Psoas muscle (tissue), 8 donors: ENCODE measurements around the gene ERCC1. TPM values are rescaled to one million over a fixed set of nuclear protein-coding genes. Genes with fewer than 3 reads are reported as not detected.

Experiments
- ATAC-seq, 4 donors: fragments of 200-7000 bp; cut with Tn5 transposase; one replicate each; pipeline ENCODE4 v1.9.1; 2020; ENCODE audit warnings: moderate library complexity in 3 of 4, mild to moderate bottlenecking in 2 of 4
- DNase-seq, 2 donors: peaks; one replicate each; pipeline ENCODE4 v3.0.0-alpha.2; 2020
- H3K27ac ChIP-seq: fragments of 200-600 bp; one replicate; pipeline ENCODE4 v1.8.0; 2022
- H3K27me3 ChIP-seq, 3 donors: fragments of 200-600 bp in 1 of 3; one replicate each; pipeline versions ENCODE4 v1.6.1 to v1.8.0; 2013 to 2022; ENCODE audit warnings: low read length in 2 of 3, mild to moderate bottlenecking in 2 of 3, moderate library complexity in 1 of 3; ENCODE audit not compliant: insufficient read depth in 3 of 3
- H3K36me3 ChIP-seq, 2 donors: fragments of 200-600 bp in 1 of 2; one replicate each; pipeline versions ENCODE4 v1.6.1 to v1.8.0; 2013 to 2022; ENCODE audit warnings: low read depth in 1 of 2, mild to moderate bottlenecking in 1 of 2, moderate library complexity in 1 of 2; ENCODE audit not compliant: insufficient read depth in 1 of 2
- H3K4me1 ChIP-seq: fragments of 200-600 bp; one replicate; pipeline ENCODE4 v1.8.0; 2022
- H3K4me3 ChIP-seq: fragments of 200-600 bp; one replicate; pipeline ENCODE4 v1.8.0; 2022; ENCODE audit warnings: mild to moderate bottlenecking
- H3K9me3 ChIP-seq: fragments of 200-600 bp; one replicate; pipeline ENCODE4 v1.8.0; 2022
- CTCF ChIP-seq: fragments of 200-600 bp; IDR thresholded peaks from one replicate; pipeline ENCODE4 v1.8.0; 2022; ENCODE audit warnings: antibody characterized with exemption
- WGBS, 3 donors: extraction: QIAGEN DNeasy Blood & Tissue Kit; methylation state at CpG; one replicate each; pipeline versions ENCODE4 v1.1.6 to v1.1.7; 2013; 5-methylcytosine and 5-hydroxymethylcytosine counted together
- intact Hi-C, 2 donors: fragments of 100-400 bp; cut with DNase I; formaldehyde crosslinking; loops; one replicate each; pipeline versions ENCODE4 v1.11.0 to v1.14.2; 2022
- polyA plus RNA-seq, 3 donors: library from polyadenylated mRNA; stranded (reverse); fragments of 200-250 nt; gene quantifications; one replicate each; pipeline ENCODE4 v1.2.3, GENCODE V29; 2013
- total RNA-seq, 4 donors: library from RNA; stranded (reverse); fragmentation: NEBNext Ultra II Directional in 2 of 4; extraction: Animal tissue kit (Norgen Biotek cat#: 25700) in 2 of 4; gene quantifications; one replicate each; pipeline versions ENCODE4 v1.2.1 to v1.2.4, GENCODE V29; 2021 to 2023
- donor health status: healthy with polysubstance abuse.
- donor health status: DM: no; HTN: no; CAD: no; lungs with moderate emphysema.
- donor health status: Bipolar disorder and iron deficiency.
- donor health status: healthy.
- donor health status: DM: yes; HTN: yes; CAD: no.
- donor health status: DM: no; HTN: no; CAD: no.
- donor health status: DM: no; HTN: no; CAD: no.
- donor health status: DM: yes; HTN: yes; CAD: no.

Gene ERCC1
- total and polyA plus RNA-seq, 7 donors = 59.5 to 2,153 (median 84.6) TPM

DNA sequence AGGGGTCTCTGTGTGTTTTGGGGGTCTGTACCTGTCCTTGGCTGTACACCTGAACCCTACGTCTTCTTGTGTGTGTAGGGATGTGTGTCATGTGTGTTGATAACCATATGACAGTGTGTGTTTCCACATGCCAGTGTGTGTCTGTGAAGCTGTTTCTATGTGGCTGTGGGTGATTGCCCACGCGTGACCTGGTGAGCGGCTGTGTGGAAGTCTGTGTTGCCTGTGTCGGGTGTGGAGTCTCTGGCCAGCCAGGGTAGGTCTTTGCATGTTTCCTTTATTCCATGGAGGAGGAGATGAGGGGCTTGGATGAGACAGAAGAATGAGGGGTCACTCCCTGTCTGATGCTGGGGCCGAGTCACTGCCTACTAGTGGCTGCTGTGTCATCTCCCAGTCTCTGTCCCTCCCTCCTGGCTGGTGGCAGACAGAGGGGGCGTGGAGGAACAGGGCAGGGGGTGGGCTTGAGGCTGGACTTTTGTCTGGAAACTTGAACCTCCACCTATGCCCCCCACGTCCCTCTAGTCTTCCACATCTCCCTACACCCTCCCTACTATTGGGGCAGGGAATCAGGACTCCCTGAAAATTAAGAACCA lies 41.2 kb upstream of the ERCC1 start:
- no peaks in the 10 kb centered on the region for H3K9me3 ChIP-seq
- ATAC-seq = no peak
- WGBS, 3 donors = 63 to 72% (median 66%) methylated on average over 7 to 8 of the region's 8 CpGs

DNA sequence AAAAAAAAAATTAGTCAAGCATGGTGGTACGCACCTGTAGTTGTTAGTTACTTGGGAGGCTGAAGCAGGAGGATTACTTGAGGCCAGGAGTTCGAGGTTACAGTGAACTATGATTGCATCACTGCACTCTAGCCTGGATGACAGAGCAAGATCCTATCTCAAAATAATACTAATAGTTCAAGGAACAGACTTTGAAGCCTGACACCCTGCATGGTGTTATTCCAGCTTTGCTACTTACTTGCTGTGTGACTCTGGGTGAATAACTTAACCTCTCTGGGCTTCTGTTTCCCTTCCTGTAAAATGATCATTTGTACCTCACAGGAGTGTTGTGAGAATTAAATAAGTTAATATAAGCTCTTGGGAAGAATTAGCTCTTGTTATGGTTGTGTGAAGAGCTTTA lies 40.6 kb upstream of the ERCC1 start:
- no peaks in the 10 kb centered on the region for H3K9me3 ChIP-seq
- ATAC-seq (no peak), DNase-seq (no peak)
- H3K36me3 ChIP-seq = no peaks in the 10 kb centered on the region
- no peak for TF ChIP-seq CTCF
- H3K4me3 ChIP-seq = no peak overlapping the region
- 87 to 98% (median 92%) methylated on average over 2 of the region's 2 CpGs for WGBS, 3 donors
- no peak overlapping the region for H3K27ac ChIP-seq
- H3K27me3 ChIP-seq = no peaks in the 10 kb centered on the region
- intact Hi-C loops = no loop called here
- peaks cover 3% of the 10 kb centered on the region for H3K4me1 ChIP-seq

More for the DNA sequence above, 41.2 kb upstream of the ERCC1 start:
- intact Hi-C loops = no loop called here
- H3K27me3 ChIP-seq = no peaks in the 10 kb centered on the region
- no peak for TF ChIP-seq CTCF
- H3K4me3 ChIP-seq = no peak overlapping the region
- DNase-seq = no peak
- H3K27ac ChIP-seq = no peak overlapping the region
- H3K36me3 ChIP-seq = no peaks in the 10 kb centered on the region
- peaks cover 6% of the 10 kb centered on the region for H3K4me1 ChIP-seq

GRCh38 chr19:45463241-45463640 lies 39.5 kb upstream of the ERCC1 start:
- DNase-seq (no peak), ATAC-seq (no peak)
- no peaks in the 10 kb centered on the region for H3K27me3 ChIP-seq
- TF ChIP-seq CTCF = no peak
- H3K4me1 ChIP-seq = peaks cover 3% of the 10 kb centered on the region
- intact Hi-C loops = no loop called here
- WGBS, 3 donors = 70 to 79% (median 76%) methylated on average over 4 of the region's 4 CpGs
- H3K27ac ChIP-seq = no peak overlapping the region
- H3K4me3 ChIP-seq = no peak overlapping the region
- H3K9me3 ChIP-seq = no peaks in the 10 kb centered on the region
- H3K36me3 ChIP-seq = no peaks in the 10 kb centered on the region

DNA sequence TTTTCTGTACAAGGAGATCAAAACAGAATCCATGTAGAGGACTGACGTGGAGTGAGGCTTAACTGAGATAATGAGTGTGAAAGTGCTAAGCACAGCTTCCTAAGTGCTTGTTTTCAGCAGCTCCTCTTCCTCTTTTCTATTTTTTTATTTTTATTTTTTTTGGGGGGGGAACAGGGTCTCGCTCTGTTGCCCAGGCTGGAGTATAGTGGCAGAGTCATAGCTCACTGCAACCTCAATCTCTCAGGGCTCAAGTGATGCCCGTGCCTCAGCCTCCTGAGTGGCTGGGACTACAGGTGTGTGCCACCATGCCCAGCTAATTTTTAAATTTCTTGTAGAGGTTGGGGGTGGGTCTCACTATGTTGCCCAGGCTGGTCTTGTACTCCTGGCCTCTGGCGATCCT lies 38.5 kb upstream of the ERCC1 start:
- H3K27me3 ChIP-seq = no peaks in the 10 kb centered on the region
- ATAC-seq (no peak), DNase-seq (no peak)
- no peaks in the 10 kb centered on the region for H3K9me3 ChIP-seq
- no peak for TF ChIP-seq CTCF
- no peak overlapping the region for H3K4me3 ChIP-seq
- H3K36me3 ChIP-seq = no peaks in the 10 kb centered on the region
- H3K4me1 ChIP-seq = peaks cover 3% of the 10 kb centered on the region
- intact Hi-C loops = no loop called here
- 62 to 72% (median 67%) methylated on average over 4 of the region's 4 CpGs for WGBS, 3 donors
- no peak overlapping the region for H3K27ac ChIP-seq

- Histone ChIP-seq H3K4me3 (no peak overlapping the region), H3K27ac (no peak overlapping the region), H3K36me3 (no peaks in the 10 kb centered on the region), H3K9me3 (no peaks in the 10 kb centered on the region), H3K4me1 (peaks cover 9% of the 10 kb centered on the region), H3K27me3 (no peaks in the 10 kb centered on the region)
- ATAC-seq (no peak), DNase-seq (no peak)
- WGBS, 3 donors = 45 to 55% (median 51%) methylated on average over 8 of the region's 8 CpGs
- intact Hi-C loops = no loop called here
- no peak for TF ChIP-seq CTCF
These were observed 37.2 kb upstream of the ERCC1 start for GRCh38 chr19:45460807-45461347.
